Uterus (tissue), 2 donors: ENCODE results near the gene MEF2A.

Experiments
- POLR2A ChIP-seq, 2 donors: fragments of 450-650 bp; IDR thresholded peaks; one replicate each; pipeline ENCODE4 v1.6.1; 2016; ENCODE audit warnings: antibody characterized with exemption in 2 of 2, mild to moderate bottlenecking in 1 of 2, moderate library complexity in 1 of 2
- TF ChIP-seq, protein P1 (sequence below), 4 experiments: fragments of 200-600 bp in 2 of 4; fragments of 450-650 bp in 2 of 4; sonication (generic) in 2 of 4; IDR thresholded peaks; one replicate each; pipeline ENCODE4 v1.5.1; 2016 to 2019; ENCODE audit warnings: antibody characterized with exemption in 4 of 4, mild to moderate bottlenecking in 2 of 4, moderate library complexity in 1 of 4

DNA sequence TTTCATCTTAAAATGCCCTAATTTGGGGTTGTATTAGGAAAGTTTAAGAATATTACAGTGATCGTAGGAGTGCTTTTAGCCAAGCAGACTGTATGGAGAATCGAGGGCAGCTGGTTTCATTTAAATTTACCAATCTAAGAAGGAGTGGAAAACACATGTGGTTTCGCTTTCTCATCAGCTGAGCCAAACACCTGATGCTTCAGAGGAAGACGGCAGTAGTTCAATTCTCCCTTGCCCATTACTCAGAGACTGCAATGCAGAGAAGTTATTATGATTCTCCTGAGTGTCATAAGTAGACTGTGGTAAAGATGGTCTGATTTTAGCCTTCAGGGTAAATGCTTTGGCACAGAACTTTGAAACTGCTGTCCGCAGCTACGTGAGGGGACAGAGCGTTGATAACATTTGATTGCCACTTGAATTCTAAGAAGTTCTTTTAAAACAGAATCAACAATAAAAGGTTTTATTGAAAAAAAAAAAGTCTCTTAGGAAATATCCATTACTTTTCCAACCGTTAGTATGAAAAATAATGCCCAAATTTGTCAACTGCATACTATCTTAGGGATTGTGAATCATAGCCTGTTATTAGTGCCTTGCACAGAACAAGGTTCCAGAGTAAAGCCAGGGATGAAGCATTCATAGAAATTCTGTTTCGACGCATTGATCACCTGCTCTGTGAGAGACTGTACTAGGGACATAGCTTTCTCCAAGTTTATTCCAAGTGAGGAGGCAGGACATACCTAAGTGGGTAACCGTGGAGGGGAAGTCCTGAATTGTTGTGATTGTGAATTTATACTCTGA, 141.9 kb downstream of the MEF2A start:
- TF ChIP-seq, protein P1, sequence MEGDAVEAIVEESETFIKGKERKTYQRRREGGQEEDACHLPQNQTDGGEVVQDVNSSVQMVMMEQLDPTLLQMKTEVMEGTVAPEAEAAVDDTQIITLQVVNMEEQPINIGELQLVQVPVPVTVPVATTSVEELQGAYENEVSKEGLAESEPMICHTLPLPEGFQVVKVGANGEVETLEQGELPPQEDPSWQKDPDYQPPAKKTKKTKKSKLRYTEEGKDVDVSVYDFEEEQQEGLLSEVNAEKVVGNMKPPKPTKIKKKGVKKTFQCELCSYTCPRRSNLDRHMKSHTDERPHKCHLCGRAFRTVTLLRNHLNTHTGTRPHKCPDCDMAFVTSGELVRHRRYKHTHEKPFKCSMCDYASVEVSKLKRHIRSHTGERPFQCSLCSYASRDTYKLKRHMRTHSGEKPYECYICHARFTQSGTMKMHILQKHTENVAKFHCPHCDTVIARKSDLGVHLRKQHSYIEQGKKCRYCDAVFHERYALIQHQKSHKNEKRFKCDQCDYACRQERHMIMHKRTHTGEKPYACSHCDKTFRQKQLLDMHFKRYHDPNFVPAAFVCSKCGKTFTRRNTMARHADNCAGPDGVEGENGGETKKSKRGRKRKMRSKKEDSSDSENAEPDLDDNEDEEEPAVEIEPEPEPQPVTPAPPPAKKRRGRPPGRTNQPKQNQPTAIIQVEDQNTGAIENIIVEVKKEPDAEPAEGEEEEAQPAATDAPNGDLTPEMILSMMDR (IDR thresholded peaks at IDR 0.05), result no peak
- TF ChIP-seq POLR2A (IDR thresholded peaks at IDR 0.05), result no peak
